Measurements from ENCODE around the gene WASF1. TPM values are rescaled to one million over a fixed set of nuclear protein-coding genes. Genes with fewer than 3 reads are reported as not detected.

The WASF1 gene
- total and polyA plus RNA-seq, 3 donors from 2014 or later, result 102 to 204 (median 158) TPM

DNA sequence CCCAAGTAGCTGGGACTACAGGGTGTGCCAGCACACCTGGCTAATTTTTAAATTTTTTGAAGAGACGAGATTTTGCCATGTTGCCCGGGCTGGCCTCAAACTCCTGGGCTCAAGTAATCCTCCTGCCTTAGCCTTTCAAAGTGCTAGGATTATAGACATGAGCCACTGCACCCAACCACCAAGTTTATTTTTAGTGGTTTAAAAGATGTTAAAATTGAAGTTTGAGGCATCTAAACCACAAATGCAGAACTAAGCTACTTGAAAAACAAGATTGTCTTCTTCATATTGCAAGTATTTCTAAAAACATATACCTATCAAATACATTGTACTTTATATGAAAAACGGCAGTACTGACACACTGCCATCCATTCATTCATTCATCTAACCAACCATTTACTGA lies 31.6 kb downstream of the WASF1 start:
- Histone ChIP-seq H3K9me3 (no peaks in the 10 kb centered on the region), H3K4me1 (no peaks in the 10 kb centered on the region), H3K4me3 (no peak overlapping the region), H3K27ac (no peak overlapping the region), H3K27me3 (no peaks in the 10 kb centered on the region), H3K36me3 (ENCODE audit: low read depth, missing control alignments) (no peaks in the 10 kb centered on the region)
- no peak for TF ChIP-seq POLR2A (IDR thresholded peaks at IDR 0.05)
- TF ChIP-seq, protein P1, sequence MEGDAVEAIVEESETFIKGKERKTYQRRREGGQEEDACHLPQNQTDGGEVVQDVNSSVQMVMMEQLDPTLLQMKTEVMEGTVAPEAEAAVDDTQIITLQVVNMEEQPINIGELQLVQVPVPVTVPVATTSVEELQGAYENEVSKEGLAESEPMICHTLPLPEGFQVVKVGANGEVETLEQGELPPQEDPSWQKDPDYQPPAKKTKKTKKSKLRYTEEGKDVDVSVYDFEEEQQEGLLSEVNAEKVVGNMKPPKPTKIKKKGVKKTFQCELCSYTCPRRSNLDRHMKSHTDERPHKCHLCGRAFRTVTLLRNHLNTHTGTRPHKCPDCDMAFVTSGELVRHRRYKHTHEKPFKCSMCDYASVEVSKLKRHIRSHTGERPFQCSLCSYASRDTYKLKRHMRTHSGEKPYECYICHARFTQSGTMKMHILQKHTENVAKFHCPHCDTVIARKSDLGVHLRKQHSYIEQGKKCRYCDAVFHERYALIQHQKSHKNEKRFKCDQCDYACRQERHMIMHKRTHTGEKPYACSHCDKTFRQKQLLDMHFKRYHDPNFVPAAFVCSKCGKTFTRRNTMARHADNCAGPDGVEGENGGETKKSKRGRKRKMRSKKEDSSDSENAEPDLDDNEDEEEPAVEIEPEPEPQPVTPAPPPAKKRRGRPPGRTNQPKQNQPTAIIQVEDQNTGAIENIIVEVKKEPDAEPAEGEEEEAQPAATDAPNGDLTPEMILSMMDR (IDR thresholded peaks at IDR 0.05), result no peak
- no peak for DNase-seq
- WGBS, 2 donors, result 83 to 89% methylated on average over 3 of the region's 3 CpGs
- intact Hi-C loops (cut with DNase I; ENCODE audit: low total_unique reads), result no loop called here

DNA sequence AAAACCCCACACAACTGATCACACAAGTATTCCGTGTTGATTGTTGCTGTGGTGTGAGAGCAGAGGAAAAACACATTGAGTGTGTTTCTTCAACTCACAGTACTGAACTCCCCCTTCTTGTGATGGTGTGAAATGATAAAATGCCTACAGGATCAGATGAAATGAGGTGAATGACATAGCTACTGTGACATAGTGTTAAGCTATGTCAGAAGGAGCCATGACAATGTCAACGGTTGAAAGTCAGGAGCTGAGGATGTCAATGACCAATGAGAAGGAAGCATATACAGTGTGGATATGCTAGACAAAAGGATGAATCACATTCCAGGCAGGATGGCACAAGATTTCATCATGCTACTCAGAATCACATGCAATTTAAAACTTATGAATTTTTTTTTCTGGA lies 38.8 kb downstream of the WASF1 start:
- Histone ChIP-seq H3K36me3 (ENCODE audit: low read depth, missing control alignments) (no peaks in the 10 kb centered on the region), H3K4me1 (no peaks in the 10 kb centered on the region), H3K4me3 (no peak overlapping the region), H3K27me3 (no peaks in the 10 kb centered on the region), H3K9me3 (no peaks in the 10 kb centered on the region), H3K27ac (no peak overlapping the region)
- WGBS, 2 donors, result 78 to 82% methylated on average over 2 of the region's 2 CpGs
- intact Hi-C loops (cut with DNase I; ENCODE audit: low total_unique reads), result no loop called here
- TF ChIP-seq POLR2A (IDR thresholded peaks at IDR 0.05), result no peak
- TF ChIP-seq, protein P1 (IDR thresholded peaks at IDR 0.05), result no peak
- no peak for DNase-seq

DNA sequence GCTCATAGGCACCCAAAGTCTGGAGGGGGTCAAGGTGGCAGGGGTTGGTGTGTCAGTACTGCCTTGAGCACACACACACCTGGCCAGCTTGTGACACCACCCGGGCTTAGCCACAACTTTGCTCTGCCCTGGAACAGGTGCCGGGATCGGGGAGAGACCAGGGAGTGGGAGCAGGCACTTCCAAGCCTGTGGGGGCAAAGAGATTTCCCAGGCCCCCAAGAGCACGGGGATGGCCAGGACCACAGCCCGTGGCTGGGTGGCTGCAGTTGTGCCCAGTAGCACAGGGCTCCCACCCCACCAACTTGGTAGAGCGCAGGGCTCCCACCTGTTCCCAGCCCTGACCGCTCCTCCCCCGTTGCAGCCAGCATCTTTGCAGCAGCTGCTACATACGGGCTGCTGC lies 40.4 kb downstream of the WASF1 start:
- intact Hi-C loops (cut with DNase I; ENCODE audit: low total_unique reads), result no loop called here
- no peak overlapping the region for H3K4me3 ChIP-seq
- TF ChIP-seq, protein P1 (IDR thresholded peaks at IDR 0.05), result no peak
- no peak for TF ChIP-seq POLR2A (IDR thresholded peaks at IDR 0.05)
- no peak overlapping the region for H3K27ac ChIP-seq
- no peaks in the 10 kb centered on the region for H3K4me1 ChIP-seq
- no peaks in the 10 kb centered on the region for H3K27me3 ChIP-seq
- no peak for DNase-seq
- no peaks in the 10 kb centered on the region for H3K36me3 ChIP-seq (ENCODE audit: low read depth, missing control alignments)
- no peaks in the 10 kb centered on the region for H3K9me3 ChIP-seq
- 94 to 95% methylated on average over 4 to 9 of the region's 9 CpGs for WGBS, 2 donors

DNA sequence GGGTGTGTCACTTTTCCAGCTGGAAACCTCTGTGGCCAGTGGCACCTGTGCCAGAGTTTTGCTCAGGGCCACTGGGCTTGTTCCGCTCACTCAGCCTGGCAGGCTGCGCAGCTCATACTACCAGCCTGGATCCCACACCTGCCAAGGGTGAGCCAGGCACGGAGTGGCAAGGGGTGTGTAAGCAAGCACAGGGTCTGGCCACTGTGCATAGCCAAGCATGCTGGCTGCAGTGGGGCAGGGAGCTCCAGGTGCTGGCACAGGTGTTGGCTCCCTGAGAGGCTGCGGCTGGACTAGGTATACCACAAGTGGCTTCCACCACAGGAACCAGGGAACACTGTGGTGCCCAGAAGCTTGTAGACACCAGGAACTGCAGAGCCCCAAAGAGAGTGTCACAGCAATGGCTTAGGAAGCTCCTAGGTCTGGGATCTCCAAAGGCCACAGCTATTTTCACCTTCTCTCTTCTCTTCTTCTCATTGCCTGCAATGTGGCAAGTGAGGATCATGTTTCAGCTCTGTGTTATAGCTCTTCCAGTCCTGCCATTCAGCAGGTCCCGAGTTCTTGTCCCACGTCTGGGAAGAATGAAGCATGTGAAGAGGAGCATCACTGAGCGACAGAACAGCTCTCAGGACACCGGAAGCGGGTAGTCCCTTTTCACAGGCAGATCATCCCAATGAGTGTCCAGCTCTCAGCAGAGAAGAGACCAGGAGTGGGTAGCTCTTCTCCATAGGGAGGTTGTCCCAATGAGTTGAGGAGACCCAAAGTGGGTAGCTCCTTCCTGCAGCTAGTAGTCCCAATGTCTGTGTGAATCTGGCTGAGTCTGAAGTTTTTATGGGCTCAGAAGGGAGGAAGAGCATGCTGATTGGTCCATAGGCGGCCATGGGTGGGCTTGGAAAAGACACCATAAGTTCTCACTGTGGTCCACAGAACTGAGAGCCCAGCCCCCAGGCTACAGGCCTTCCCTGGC lies 41.3 kb downstream of the WASF1 start:
- Histone ChIP-seq H3K4me3 (no peak overlapping the region), H3K27me3 (no peaks in the 10 kb centered on the region), H3K27ac (no peak overlapping the region), H3K4me1 (no peaks in the 10 kb centered on the region), H3K9me3 (no peaks in the 10 kb centered on the region), H3K36me3 (ENCODE audit: low read depth, missing control alignments) (no peaks in the 10 kb centered on the region)
- intact Hi-C loops (cut with DNase I; ENCODE audit: low total_unique reads), result no loop called here
- 92 to 97% methylated on average over 9 to 10 of the region's 10 CpGs for WGBS, 2 donors
- DNase-seq, result no peak
- TF ChIP-seq, protein P1 (IDR thresholded peaks at IDR 0.05), result no peak
- no peak for TF ChIP-seq POLR2A (IDR thresholded peaks at IDR 0.05)

DNA sequence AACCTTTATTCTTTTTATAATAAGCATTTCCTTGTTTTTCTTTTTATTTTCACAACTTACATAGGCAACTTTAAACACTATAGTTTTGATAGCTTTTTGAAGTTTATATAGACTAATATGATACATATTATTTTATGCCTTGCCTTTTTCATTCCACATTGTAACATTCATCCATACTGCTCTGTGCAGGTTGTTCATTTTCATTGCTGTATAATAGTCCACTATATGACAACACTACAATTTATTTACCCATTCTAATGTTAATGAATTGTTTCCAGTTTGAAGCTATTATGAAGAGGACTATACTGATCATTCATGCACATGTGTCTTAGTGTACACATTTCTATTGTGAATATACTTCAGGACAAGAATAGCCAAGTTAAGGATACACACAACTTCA lies 49.1 kb downstream of the WASF1 start:
- no peak for TF ChIP-seq POLR2A (IDR thresholded peaks at IDR 0.05)
- TF ChIP-seq, protein P1 (IDR thresholded peaks at IDR 0.05), result no peak
- Histone ChIP-seq H3K4me1 (no peaks in the 10 kb centered on the region), H3K27me3 (no peaks in the 10 kb centered on the region), H3K36me3 (ENCODE audit: low read depth, missing control alignments) (no peaks in the 10 kb centered on the region), H3K27ac (no peak overlapping the region), H3K9me3 (no peaks in the 10 kb centered on the region), H3K4me3 (no peak overlapping the region)
- no peak for DNase-seq
- intact Hi-C loops (cut with DNase I; ENCODE audit: low total_unique reads), result no loop called here

Measured in testis (tissue), 3 donors.